Sigmoid colon (tissue), 4 donors: Measurements from ENCODE around the gene DCUN1D1.

Source experiments
- EP300 ChIP-seq, 4 donors: sonication (generic); formaldehyde crosslinking; IDR thresholded peaks; one replicate each; pipeline ENCODE4 v1.6.1; 2017; ENCODE audit warnings: antibody characterized with exemption in 4 of 4
- POLR2A ChIP-seq, 2 donors: fragments of 450-650 bp; IDR thresholded peaks; one replicate each; pipeline ENCODE4 v1.6.1; 2016; ENCODE audit warnings: antibody characterized with exemption in 2 of 2, mild to moderate bottlenecking in 2 of 2, moderate library complexity in 2 of 2
- TF ChIP-seq, protein P1 (sequence below), 4 experiments: fragments of 450-650 bp in 3 of 4; fragments of 200-600 bp in 1 of 4; IDR thresholded peaks; one replicate each; pipeline ENCODE4 v1.5.1; 2016 to 2019; ENCODE audit warnings: antibody characterized with exemption in 4 of 4, mild to moderate bottlenecking in 3 of 4, moderate library complexity in 2 of 4

DNA sequence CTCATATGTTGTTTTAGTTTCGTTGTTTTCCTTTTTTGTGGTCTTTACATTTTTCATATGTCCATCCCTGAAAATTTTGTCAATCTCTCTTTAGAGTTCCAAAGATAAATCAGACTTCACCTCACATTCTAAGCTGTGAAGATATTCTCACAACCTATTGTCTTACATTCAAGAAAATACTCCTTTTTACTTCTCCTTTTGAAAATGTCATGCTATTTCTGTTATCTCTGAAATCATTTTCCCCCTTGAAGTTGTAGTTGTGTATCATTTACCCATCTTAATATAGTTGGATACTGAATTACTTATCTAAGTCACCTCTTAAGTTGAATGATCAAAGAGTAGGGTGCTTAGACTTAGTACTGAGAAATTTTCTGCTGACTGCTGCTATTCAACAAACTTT is 74.3 kb downstream of the DCUN1D1 start:
- TF ChIP-seq EP300 (IDR thresholded peaks at IDR 0.05) = no peak
- TF ChIP-seq, protein P1, sequence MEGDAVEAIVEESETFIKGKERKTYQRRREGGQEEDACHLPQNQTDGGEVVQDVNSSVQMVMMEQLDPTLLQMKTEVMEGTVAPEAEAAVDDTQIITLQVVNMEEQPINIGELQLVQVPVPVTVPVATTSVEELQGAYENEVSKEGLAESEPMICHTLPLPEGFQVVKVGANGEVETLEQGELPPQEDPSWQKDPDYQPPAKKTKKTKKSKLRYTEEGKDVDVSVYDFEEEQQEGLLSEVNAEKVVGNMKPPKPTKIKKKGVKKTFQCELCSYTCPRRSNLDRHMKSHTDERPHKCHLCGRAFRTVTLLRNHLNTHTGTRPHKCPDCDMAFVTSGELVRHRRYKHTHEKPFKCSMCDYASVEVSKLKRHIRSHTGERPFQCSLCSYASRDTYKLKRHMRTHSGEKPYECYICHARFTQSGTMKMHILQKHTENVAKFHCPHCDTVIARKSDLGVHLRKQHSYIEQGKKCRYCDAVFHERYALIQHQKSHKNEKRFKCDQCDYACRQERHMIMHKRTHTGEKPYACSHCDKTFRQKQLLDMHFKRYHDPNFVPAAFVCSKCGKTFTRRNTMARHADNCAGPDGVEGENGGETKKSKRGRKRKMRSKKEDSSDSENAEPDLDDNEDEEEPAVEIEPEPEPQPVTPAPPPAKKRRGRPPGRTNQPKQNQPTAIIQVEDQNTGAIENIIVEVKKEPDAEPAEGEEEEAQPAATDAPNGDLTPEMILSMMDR (IDR thresholded peaks at IDR 0.05) = no peak
- TF ChIP-seq POLR2A (IDR thresholded peaks at IDR 0.05) = no peak
